RWPE1 (cell line): ENCODE data around the gene SMYD1.

Experiments
- CTCF ChIA-PET: fragments of 350-600 bp; sonication (Branson Sonifier 250); formaldehyde crosslinking; extraction: SDS; loops from one replicate; lab custom pipeline; 2021; lab: Yijun Ruan, JAX
- POLR2A ChIA-PET: fragments of 400-600 bp; formaldehyde crosslinking; extraction: SDS; loops from one replicate; lab custom pipeline; 2020; ENCODE audit warnings: antibody characterized with exemption; ENCODE audit not compliant: low non-redundant PET; lab: Yijun Ruan, JAX
- DNase-seq: peaks from one replicate; pipeline ENCODE4 v3.0.0; 2012; ENCODE audit warnings: low spot score
- H3K27ac ChIP-seq: fragments of 450-650 bp; 2 replicates; pipeline ENCODE4 v1.5.1; 2017
- CTCF ChIP-seq: fragments of 450-650 bp; conservative IDR thresholded peaks from 2 replicates; pipeline ENCODE4 v1.5.1; 2017; ENCODE audit warnings: low read depth, mild to moderate bottlenecking

The SMYD1 gene

GRCh38 chr2:88131201-88131998 is 63.8 kb downstream of the SMYD1 start:
- DNase-seq = no peak
- H3K27ac ChIP-seq = no peak overlapping the region
- ChIA-PET POLR2A (no interaction called here), CTCF (interaction anchor here (0.5 to 0.7 kb wide), 4 partner anchors 12 to 325 kb away, joined by 3 read pairs; partner anchors contain the start of gene RNU2-63P)
- TF ChIP-seq CTCF = no peak

GRCh38 chr2:88131999-88132368 is 64.4 kb downstream of the SMYD1 start:
- ChIA-PET POLR2A (no interaction called here), CTCF (interaction anchor here (0.6 to 0.7 kb wide), 3 partner anchors 12 to 116 kb away, joined by 3 read pairs; partner anchors contain the start of gene RNU2-63P)
- DNase-seq = no peak

GRCh38 chr2:88133875-88134274 is 66.2 kb downstream of the SMYD1 start:
- TF ChIP-seq CTCF = no peak
- CTCF ChIA-PET = interaction anchor here (1.1 kb wide), 1 partner anchor 26 kb away, joined by 4 read pairs; no protein-coding TSS in a partner anchor
- POLR2A ChIA-PET = no interaction called here
- H3K27ac ChIP-seq = no peak overlapping the region
- no peak for DNase-seq

More at GRCh38 chr2:88131999-88132368, 64.4 kb downstream of the SMYD1 start:
- H3K27ac ChIP-seq = no peak overlapping the region
- no peak for TF ChIP-seq CTCF

GRCh38 chr2:88136817-88137216 is 69.2 kb downstream of the SMYD1 start:
- H3K27ac ChIP-seq = no peak overlapping the region
- DNase-seq = no peak
- no peak for TF ChIP-seq CTCF
- CTCF ChIA-PET = no interaction called here
- POLR2A ChIA-PET = no interaction called here

GRCh38 chr2:88137833-88138232 is 70.2 kb downstream of the SMYD1 start:
- POLR2A ChIA-PET = no interaction called here
- DNase-seq = no peak
- CTCF ChIA-PET = no interaction called here
- no peak for TF ChIP-seq CTCF
- H3K27ac ChIP-seq = no peak overlapping the region

GRCh38 chr2:88139203-88139702 is 71.6 kb downstream of the SMYD1 start:
- CTCF ChIA-PET = interaction anchor here (0.6 kb wide), 1 partner anchor 79 kb away, joined by 3 read pairs; no protein-coding TSS in a partner anchor
- TF ChIP-seq CTCF = no peak
- H3K27ac ChIP-seq = no peak overlapping the region
- POLR2A ChIA-PET = no interaction called here
- no peak for DNase-seq
